Fibroblast of upper back skin (primary cell): ENCODE measurements around the gene TTC3.

Source experiments
- DNase-seq: peaks from one replicate; pipeline ENCODE4 v3.0.0-alpha.2; 2013

The TTC3 gene

GRCh38 chr21:37153935-37154350 is 80.9 kb downstream of the TTC3 start:
- DNase-seq: peak; percentile 40

- DNase-seq: peak; percentile 59
Observed at GRCh38 chr21:37155186-37155585, 82.1 kb downstream of the TTC3 start.

- no peak for DNase-seq
Observed at GRCh38 chr21:37157938-37158337, 84.9 kb downstream of the TTC3 start.

DNA sequence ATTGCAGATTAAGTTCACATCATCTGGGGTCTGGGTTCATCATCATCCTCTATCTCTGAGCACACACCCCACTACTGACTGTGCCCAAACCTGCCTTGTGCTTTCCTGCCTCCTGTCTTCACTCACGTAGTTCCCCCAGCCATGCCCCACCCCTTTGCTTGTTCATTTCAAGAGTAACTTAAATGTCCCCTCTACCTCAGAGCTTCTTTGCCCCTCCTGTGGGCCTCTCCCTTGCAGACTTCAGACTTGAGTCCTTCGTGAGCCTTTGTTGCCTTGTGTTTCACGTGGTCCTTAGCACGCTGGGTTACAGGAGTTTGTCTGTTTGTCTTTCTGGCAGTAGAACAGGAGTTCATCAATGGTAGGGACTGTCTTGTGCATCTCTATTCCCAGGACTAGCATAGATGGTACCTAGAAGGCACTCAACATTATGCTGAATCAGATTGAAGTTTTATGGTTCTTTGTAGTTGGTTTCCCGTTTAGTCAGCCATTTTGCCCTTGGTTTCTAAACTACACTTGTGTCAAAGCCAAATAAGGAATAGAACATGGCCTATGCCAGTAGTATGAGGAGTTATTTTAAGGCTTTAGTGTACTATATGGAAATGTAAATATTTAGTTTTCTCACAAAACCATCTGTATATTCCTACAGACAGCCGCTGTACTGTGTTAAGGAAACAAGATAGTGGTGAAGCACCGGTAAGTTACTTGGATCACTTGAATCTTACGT is 86.2 kb downstream of the TTC3 start:
- no peak for DNase-seq

GRCh38 chr21:37159949-37160348 is 86.9 kb downstream of the TTC3 start:
- no peak for DNase-seq

DNA sequence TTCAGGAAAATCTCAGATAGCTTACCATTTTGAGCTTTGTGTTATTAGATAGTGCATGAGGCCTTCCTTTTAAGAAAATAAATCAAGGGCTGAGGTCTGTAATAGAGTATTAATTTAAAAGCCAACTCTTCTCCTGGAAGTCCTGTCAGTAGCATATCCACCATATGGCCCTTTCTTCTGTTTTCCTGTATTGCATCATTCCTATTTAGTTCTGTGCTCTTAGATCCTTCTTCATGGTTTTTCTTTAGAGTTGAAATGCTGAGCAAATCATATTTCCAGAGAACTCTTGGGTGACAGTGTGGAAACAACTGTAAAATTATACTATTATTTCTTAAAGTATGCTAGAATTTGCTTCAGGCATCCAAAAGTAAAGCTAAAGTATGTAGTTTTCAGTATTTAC is 91.7 kb downstream of the TTC3 start:
- DNase-seq: peak; percentile 49

GRCh38 chr21:37165586-37165985 is 92.5 kb downstream of the TTC3 start:
- peak; percentile 19 for DNase-seq

DNA sequence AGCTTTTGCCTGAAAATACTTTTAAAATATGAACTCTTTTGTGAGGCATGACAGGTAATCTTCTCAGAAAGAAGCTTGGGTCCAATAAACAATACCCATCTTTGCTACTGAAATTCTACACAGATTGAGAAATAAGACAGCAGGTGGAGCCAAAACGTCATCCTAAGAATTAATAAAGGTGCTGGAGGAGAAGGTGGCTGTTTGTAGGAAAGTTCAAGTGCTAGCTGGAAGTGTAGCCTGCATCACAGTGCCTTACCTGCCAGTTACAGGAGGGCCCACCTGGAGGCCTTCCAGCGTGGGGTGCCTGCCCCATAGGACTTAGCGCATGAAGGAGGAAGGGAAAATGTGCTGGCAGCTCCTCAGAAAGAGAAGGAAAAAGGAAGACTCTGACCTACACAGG is 93.7 kb downstream of the TTC3 start:
- DNase-seq: no peak

DNA sequence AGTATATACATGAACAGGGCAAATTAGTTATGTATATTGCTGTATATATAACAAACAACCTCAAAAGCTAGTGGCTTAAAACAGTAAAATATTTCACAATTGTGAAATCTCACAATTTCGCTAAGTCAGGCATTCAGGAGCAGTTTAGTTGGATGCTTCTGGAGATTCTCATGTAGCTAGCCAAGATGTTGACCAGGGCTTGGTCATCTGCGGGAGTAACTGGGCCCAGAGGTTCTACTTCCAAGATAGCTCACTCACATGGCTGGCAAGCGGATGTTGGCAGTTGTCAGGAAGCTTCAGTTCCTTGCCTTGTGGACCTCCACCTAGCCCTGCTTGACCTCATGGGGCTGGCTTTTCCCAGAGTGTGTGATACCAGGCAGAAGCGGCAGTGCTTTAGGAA is 95.6 kb downstream of the TTC3 start:
- no peak for DNase-seq

GRCh38 chr21:37172646-37173045 is 99.6 kb downstream of the TTC3 start:
- DNase-seq: no peak

DNA sequence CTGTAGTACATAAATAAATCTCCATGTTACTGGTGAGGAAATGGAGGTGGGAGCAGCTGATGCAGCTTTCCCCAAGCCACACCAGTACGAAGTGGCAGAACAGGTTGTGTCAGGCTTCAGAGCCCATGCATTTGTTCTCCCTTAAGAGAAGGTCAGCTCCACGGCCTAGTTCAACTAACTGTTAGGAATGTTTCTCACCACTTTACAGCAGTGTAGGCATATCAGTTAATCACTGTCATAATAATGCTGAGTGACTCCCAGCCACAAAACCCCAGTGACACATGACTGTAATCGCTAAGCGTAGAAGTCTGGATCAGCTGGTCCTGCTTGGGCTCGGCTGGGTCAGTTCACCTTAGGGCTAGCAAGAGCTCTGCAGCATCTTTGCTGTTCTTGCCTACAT is 103.7 kb downstream of the TTC3 start:
- DNase-seq: no peak

GRCh38 chr21:37181059-37181458 is 108.0 kb downstream of the TTC3 start:
- no peak for DNase-seq

DNA sequence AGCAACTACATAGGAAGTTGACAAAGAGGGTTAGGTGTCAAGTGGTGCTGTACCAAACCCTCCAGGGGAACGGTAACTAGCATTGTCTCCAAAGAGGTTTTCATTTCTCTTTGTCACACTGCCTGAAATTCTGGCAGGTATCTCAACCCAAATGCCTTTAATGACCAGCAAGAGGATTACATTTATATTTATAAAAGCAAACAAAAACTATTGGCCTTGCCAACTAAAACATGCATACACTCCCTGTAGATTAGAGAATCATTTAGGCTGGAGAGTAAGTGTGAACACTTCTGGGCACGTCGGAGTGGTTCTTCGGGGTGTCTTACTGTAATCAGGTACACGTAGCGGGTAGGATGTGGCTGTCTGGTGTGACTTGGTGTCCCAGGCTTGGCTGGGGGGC is 109.2 kb downstream of the TTC3 start:
- DNase-seq: no peak

DNA sequence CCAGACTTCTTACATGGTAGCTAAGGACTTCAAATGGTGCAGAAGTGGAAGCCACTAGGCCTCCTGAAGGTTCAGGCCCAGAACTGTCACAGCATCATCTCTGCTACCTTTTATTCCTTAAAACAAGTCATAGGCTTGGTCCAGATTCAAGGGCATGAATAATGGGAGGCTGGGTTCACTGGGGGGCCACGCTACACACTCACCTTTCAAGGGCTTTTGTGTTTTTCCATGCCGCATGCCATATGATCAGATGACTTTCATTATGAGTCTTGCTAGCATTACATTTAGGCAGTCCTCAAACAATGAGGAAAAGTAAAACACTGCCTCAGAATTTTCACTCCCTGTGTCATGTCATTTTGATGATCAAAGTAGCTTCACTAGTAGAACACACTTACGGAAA is 110.7 kb downstream of the TTC3 start:
- DNase-seq: no peak

- DNase-seq: no peak
Observed at GRCh38 chr21:37184784-37185593, 111.9 kb downstream of the TTC3 start.

DNA sequence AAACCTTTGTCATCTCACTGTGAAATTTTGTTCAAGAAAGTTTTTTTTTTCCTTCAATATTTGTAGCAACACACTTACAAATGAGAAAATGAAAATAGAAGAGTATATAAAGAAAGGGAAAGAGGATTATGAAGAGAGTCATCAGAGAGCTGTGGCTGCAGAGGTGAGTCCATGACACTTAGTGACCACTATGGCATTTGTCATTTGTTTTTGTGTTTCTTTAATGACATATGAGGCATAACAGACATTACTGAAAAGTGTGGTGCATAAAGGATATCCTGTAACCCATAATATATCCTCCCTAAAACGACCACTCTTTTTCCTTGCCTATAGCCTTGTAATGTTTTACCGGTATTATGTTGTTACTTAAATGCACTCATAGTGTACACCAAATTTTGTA is 113.9 kb downstream of the TTC3 start:
- DNase-seq: no peak

GRCh38 chr21:37188825-37189224 is 115.8 kb downstream of the TTC3 start:
- DNase-seq: no peak

DNA sequence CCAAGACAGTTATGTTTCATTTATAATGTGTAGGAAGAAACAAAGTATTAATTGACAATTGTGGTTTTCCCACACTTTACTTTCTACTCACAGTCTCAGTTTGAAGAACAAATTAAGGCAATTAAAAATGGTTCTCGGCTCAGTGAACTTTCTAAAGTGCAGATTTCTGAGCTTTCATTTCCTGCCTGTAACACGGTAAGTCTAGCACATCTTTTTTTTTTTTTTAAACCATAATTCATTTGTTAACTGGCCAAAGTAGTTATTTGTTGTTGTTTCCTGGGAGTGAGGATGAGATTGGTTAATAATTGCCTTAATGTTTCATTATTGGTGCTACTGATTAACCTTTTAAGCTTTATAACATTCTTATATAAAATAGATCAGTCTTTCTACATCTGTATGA is 119.0 kb downstream of the TTC3 start:
- DNase-seq: no peak

DNA sequence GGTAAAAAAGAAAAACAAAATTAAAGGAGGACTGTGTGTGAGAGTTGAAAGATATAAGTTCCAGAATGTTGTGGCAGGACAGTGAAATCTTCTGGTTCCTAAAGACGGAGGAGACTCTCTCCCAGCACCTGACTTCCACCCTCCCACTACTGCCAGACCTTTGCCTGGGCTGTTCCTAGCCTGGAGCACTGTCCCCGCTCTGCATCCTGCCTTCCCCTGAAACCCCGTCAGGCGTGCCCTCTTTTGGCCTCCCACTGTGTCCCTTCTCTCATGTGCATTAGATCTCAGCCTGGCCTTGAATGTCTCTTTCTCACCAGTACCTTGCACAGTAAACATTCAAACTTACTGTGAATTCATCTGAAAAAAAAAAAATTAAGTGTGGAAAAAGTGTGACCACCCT is 120.0 kb downstream of the TTC3 start:
- no peak for DNase-seq

DNA sequence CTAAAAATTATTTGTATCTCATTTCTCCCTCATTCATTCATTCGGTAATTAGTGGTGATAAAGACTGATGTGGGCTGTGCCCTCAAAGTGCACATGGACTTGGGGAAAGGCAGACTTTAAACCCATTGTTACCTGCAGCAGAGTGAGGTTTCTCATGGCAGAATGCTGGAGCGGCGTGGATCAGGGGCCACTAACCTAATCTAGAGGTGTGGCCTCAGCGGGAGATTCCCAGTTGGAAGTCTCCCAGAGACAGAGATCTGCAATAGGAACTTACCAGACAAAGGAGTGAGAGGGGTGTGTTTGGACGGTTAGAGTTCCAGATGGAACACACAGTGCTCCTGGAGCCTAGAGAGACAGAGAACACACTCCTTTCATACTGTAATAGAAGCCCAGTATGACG is 120.6 kb downstream of the TTC3 start:
- no peak for DNase-seq

DNA sequence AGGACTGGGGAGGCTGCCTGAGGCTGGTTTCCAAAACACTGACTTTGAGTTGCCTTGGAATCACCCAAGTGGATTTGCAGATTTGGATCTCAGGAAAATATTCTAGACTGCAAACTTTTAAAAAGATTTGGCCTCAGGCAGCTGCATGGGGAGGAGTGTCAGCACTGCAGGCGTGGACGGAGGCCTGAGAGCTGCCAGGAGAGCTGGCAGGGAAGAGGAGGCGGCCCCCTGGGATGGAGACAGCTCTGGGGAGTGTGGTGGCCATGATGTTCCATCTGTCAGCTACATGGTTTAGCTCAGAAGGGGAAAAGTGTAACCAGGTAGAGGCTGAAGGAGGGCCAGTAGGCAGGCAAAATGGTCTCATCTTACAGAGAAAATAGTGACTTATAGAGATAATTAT is 122.0 kb downstream of the TTC3 start:
- no peak for DNase-seq

GRCh38 chr21:37195610-37196009 is 122.6 kb downstream of the TTC3 start:
- no peak for DNase-seq

- no peak for DNase-seq
Observed at GRCh38 chr21:37196847-37197246, 123.8 kb downstream of the TTC3 start.

GRCh38 chr21:37197746-37198145 is 124.7 kb downstream of the TTC3 start:
- no peak for DNase-seq
